Type B pancreatic cell (in vitro differentiated cells): ENCODE results near the gene MFF. TPM values are rescaled to one million over a fixed set of nuclear protein-coding genes. Genes with fewer than 3 reads are reported as not detected.

Source experiments
- DNase-seq: peaks from one replicate; pipeline ENCODE4 v3.0.0; 2021; ENCODE audit warnings: mixed read lengths; ENCODE audit not compliant: unreplicated experiment; ENCODE audit errors: extremely low spot score
- H3K27ac Mint-ChIP-seq: 2 replicates; pipeline ENCODE4 v1.8.0; 2021; ENCODE audit warnings: mild to moderate bottlenecking, mixed read lengths
- H3K27me3 Mint-ChIP-seq: 2 replicates; pipeline ENCODE4 v1.8.0; 2021; ENCODE audit warnings: mixed read lengths
- H3K36me3 Mint-ChIP-seq: 2 replicates; pipeline ENCODE4 v1.8.0; 2021; ENCODE audit warnings: mixed read lengths
- H3K4me1 Mint-ChIP-seq: one replicate; pipeline ENCODE4 v1.8.0; 2021; ENCODE audit warnings: mixed read lengths; ENCODE audit not compliant: unreplicated experiment
- H3K4me3 Mint-ChIP-seq: 2 replicates; pipeline ENCODE4 v1.8.0; 2021; ENCODE audit warnings: mild to moderate bottlenecking, mixed read lengths
- H3K9me3 Mint-ChIP-seq: 2 replicates; pipeline ENCODE4 v1.8.0; 2021; ENCODE audit warnings: mixed read lengths
- total RNA-seq: library from RNA; stranded (reverse); gene quantifications from 2 replicates; pipeline ENCODE4 v1.2.1, GENCODE V29; 2021; ENCODE audit warnings: low replicate concordance
- TF ChIP-seq, protein P1 (sequence below): fragments of 200-600 bp; sonication (generic); conservative IDR thresholded peaks from 2 replicates; pipeline ENCODE4 v1.5.0; 2021; ENCODE audit warnings: antibody characterized with exemption, mild to moderate bottlenecking

Gene MFF
- total RNA-seq, 1 donor from 2014 or later, result 71.3 TPM

GRCh38 chr2:227365833-227366232 lies 40.8 kb downstream of the MFF start:
- DNase-seq, result no peak
- Mint-ChIP-seq H3K36me3 (peaks cover 2% of the 10 kb centered on the region), H3K4me1 (no peaks in the 10 kb centered on the region), H3K4me3 (no peak overlapping the region), H3K27me3 (no peaks in the 10 kb centered on the region), H3K27ac (no peak overlapping the region), H3K9me3 (peaks cover 6% of the 10 kb centered on the region)
- TF ChIP-seq, protein P1, sequence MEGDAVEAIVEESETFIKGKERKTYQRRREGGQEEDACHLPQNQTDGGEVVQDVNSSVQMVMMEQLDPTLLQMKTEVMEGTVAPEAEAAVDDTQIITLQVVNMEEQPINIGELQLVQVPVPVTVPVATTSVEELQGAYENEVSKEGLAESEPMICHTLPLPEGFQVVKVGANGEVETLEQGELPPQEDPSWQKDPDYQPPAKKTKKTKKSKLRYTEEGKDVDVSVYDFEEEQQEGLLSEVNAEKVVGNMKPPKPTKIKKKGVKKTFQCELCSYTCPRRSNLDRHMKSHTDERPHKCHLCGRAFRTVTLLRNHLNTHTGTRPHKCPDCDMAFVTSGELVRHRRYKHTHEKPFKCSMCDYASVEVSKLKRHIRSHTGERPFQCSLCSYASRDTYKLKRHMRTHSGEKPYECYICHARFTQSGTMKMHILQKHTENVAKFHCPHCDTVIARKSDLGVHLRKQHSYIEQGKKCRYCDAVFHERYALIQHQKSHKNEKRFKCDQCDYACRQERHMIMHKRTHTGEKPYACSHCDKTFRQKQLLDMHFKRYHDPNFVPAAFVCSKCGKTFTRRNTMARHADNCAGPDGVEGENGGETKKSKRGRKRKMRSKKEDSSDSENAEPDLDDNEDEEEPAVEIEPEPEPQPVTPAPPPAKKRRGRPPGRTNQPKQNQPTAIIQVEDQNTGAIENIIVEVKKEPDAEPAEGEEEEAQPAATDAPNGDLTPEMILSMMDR, result no peak

DNA sequence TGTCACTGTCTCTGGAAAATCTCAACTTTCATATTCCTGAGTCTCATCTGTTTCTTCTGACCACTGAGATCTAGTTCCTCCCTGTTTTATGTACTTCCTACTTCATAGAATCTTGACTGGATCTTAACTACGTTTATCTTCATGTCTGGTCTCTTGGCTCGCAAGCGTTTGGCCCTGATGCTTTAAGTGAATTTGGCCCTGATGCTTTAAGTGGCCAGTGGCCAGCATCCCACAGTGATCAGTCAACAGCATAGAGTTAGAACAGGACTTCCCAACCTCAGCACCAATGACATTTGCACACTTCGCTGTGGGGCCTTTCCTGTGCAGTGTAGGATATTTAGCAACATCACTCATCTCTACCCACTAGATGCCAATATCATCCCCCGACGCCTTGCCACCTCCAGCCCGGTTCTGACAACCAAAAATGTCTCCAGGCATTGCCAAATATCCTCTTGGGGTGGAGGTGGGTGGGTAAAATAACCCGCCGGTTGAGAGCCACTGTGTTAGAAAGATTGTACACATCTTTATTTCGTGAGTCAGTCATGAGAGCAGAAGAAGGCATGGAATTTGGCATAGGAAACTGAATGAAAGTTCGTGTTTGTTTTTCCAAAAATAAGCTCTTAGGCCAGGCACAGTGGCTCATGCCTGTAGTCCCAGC lies 41.8 kb downstream of the MFF start:
- Mint-ChIP-seq H3K4me1 (no peaks in the 10 kb centered on the region), H3K27me3 (no peaks in the 10 kb centered on the region), H3K4me3 (no peak overlapping the region), H3K27ac (no peak overlapping the region), H3K9me3 (peaks cover 6% of the 10 kb centered on the region), H3K36me3 (no peaks in the 10 kb centered on the region)
- DNase-seq, result no peak
- TF ChIP-seq, protein P1, result no peak

GRCh38 chr2:227367427-227367795 lies 42.4 kb downstream of the MFF start:
- H3K9me3 Mint-ChIP-seq, result peaks cover 6% of the 10 kb centered on the region
- H3K27ac Mint-ChIP-seq, result no peak overlapping the region
- no peaks in the 10 kb centered on the region for H3K27me3 Mint-ChIP-seq
- TF ChIP-seq, protein P1, result no peak
- no peaks in the 10 kb centered on the region for H3K36me3 Mint-ChIP-seq
- no peaks in the 10 kb centered on the region for H3K4me1 Mint-ChIP-seq
- no peak for DNase-seq
- no peak overlapping the region for H3K4me3 Mint-ChIP-seq

- peaks cover 6% of the 10 kb centered on the region for H3K9me3 Mint-ChIP-seq
- H3K4me3 Mint-ChIP-seq, result no peak overlapping the region
- TF ChIP-seq, protein P1, result no peak
- no peaks in the 10 kb centered on the region for H3K27me3 Mint-ChIP-seq
- H3K36me3 Mint-ChIP-seq, result no peaks in the 10 kb centered on the region
- no peak overlapping the region for H3K27ac Mint-ChIP-seq
- H3K4me1 Mint-ChIP-seq, result no peaks in the 10 kb centered on the region
- DNase-seq, result no peak
Measured at GRCh38 chr2:227368574-227368973, 43.5 kb downstream of the MFF start.

DNA sequence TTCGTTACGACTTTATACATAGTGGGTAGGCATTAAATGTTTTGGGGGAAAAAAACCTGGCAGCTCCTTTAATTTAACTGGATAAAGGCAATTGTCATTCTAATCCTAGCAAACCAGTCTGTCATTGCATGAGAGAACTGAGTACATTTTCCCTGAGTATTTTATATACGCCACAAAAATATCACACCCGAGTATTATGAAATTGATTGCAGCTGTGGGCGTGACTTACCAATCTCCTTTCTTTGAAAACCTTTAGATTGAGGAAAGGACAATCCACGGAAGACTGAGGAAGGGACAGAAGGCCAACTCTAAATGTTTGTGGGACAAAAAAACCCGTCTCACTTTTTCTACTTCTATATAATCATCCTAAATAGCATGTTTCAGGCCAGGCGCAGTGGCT lies 45.0 kb downstream of the MFF start:
- Mint-ChIP-seq H3K9me3 (peaks cover 6% of the 10 kb centered on the region), H3K4me3 (no peak overlapping the region), H3K27ac (no peak overlapping the region), H3K36me3 (no peaks in the 10 kb centered on the region), H3K4me1 (no peaks in the 10 kb centered on the region), H3K27me3 (no peaks in the 10 kb centered on the region)
- TF ChIP-seq, protein P1, result no peak
- no peak for DNase-seq
